RCC 7860 (cell line): Measurements from ENCODE around the gene KLF7.

Source experiments
- DNase-seq: peaks from one replicate; pipeline ENCODE4 v3.0.0-alpha.2; 2015; ENCODE audit warnings: low spot score
- FAIRE-seq: peaks from 2 replicates; lab custom pipeline; 2012; peaks lifted over from hg19 to GRCh38; lab: Jason Lieb, UNC

The KLF7 gene

DNA sequence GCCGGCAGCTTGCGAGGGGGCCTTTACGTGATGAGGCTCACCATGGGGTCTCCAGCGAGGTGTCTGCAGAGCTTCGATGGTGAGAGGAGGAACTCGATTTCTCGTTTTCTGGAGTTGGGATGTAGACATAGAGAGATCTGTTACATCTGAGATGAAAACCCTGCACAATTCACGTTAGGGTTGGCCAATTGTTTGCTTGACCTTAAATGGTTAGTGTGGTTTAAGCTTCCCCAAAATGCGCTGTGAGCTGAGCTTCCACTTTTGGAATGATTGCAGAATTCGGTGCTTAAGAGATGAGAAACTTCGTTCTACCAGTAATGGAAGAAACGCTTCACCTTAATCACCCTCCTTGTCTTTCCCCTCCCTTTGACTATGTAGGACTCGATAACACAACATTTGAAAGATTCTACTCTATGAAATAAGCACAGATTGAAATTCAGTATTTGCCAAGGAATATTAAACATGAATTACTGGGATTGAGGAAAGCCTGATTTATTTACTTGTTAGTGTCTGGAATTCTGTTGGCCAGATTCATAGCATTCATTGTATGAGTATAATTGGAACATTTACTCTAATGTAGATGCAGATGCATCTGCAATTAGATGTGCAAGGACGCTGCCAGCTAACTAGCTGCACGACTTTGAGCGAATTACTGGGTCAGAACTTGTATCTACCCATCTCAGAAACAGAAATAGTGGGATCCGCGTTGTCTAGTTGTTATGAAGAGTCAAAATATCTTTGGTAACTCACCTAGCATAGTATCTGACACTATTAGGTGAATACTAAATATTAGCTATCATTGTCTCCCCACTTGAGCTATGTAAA lies 1.6 kb upstream of the KLF7 start:
- DNase-seq (no peak), FAIRE-seq (no peak)

DNA sequence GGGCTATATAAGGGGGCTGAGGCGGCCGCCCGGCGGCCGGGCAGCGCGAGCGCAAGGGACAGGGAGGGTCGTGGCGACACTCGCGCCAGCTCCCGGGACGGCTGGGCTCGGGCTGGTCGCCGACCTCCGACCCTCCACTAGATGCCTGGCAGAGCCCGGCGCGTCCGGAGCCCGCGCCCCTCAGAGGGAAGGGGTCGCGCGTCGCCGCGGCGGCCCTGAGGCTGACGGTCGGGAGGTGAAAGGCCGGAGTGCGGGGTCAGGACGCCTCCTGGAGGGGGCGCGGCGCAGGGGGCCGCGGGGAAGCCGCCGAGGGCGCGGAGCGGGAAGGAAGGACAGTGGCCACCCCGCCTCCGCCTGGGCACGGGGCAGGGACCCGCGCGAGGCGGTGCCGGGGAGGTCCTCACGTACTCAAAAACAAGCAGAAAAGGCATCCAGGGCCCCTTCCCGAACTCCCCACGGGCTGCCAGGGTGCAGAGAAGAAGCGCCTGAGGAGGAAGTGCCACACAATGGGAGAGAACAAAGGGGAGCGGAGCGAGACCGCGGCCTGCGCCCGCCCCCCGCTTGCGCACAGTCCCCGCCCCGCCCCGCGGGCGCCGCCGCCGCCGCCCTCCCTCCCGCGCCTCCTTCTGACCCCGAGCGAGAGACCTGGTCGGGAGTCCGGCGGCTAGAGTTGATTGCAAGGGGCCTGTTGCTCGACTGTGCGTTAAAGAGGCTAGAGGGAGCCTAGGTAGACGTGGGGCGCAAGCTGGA lies 776 bp upstream of the KLF7 start:
- FAIRE-seq: no peak
- peak; percentile 74 for DNase-seq

GRCh38 chr2:207166039-207166348 lies 246 bp upstream of the KLF7 start:
- DNase-seq: peak; percentile 99
- FAIRE-seq: peak; percentile 81

- peak; percentile 70 for DNase-seq
- FAIRE-seq: no peak
Measured at GRCh38 chr2:207164006-207164831, 1.5 kb downstream of the KLF7 start.

- FAIRE-seq (no peak), DNase-seq (no peak)
Measured at GRCh38 chr2:207163756-207164005, 2.1 kb downstream of the KLF7 start.

GRCh38 chr2:207163053-207163755 lies 2.5 kb downstream of the KLF7 start:
- FAIRE-seq (peak; percentile 94), DNase-seq (peak; percentile 93)

DNA sequence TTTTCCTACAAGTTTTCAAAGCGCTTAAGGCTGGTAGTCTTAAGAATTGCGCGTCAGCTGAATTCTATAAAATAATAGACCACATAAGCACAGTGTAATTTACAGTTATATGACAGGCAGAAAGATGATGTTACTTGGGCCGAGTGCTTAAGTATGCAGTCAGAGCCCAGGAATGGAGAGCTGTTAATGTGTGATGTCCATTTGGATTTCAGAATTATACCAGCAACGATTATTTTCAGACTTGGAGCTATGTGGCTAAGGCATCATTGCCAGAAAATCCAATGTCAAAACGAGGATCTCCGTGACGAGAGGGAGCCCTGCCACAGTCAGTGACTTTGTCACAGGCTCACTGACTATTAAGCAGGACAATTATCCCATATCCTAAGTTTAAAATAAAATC lies 3.4 kb downstream of the KLF7 start:
- DNase-seq (peak; percentile 75), FAIRE-seq (peak; percentile 42)

DNA sequence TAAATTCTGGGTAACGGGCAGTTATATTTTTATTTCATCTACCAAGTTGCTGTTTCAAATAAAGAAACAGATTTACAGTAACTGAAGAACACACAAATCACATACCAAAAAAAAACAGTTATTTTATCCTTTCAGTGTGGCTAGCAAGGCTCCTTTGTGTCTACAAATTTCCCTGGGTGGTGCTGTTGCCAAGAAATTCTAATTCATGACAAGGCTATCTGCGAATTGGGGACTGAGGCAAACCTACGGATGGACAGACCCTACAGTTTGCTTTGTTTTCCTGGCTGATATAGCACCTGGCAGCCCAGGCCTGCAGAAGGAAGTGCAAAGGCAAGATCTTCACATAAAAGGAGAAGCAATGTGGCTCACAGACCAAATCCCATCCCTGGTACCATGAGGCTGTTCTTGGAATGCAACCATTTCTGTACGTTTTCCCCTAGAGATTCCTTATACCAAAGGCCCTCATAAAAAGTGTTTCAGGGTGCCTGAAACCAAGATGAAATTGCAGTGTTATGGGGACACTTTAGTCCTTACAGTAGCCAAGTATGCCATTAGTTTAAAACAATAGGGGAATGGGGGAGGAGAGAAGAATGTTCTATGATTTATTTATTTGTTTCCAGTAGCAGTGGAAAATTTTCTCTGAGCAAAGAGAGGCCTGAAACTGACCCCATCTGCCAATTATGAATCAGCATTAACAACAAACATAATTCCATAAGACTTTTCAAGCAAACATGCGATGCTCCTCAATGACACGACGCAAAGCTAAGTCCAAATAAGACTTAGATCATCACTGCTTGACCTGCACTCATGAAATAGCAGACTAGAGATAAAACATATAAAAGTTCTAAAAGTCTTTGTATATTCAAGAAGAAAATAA lies 4.3 kb downstream of the KLF7 start:
- no peak for DNase-seq
- no peak for FAIRE-seq

DNA sequence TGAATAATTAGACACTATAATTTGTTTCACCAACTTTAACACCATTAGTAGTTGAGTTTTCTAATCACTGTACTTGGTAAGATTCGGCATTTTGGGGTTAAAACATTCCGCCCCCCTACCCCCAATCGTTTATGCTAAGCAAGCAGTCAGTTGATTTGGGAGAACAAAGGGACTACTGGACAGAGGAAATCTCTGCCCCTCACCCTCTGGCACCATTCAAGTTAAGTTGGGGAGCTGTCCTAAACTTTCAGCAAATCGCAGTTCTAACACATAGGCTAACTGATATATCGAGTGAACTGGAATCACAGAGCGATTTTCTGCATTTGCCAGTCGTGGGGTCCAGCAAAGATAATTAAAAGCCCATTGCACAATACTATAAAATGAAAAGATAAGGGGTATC lies 5.6 kb downstream of the KLF7 start:
- DNase-seq: no peak
- no peak for FAIRE-seq

DNA sequence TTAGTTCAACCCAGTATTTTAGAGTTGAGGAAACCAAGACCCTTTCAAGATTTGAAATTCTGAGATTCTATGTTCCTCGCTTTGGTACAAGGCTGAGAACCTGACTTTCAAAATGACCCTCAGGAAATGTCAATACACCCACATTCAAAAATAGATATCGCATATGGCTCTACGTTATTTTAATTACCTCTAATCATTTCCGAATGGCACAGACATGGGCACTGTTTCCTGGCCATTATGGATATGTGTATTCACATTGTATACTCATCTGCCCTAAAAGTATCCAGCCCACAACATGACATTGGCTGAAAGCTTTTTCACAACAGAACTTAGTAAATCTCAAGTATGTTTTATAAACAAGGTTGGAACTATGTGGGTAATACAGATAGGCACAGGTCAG lies 6.7 kb downstream of the KLF7 start:
- DNase-seq (no peak), FAIRE-seq (no peak)

DNA sequence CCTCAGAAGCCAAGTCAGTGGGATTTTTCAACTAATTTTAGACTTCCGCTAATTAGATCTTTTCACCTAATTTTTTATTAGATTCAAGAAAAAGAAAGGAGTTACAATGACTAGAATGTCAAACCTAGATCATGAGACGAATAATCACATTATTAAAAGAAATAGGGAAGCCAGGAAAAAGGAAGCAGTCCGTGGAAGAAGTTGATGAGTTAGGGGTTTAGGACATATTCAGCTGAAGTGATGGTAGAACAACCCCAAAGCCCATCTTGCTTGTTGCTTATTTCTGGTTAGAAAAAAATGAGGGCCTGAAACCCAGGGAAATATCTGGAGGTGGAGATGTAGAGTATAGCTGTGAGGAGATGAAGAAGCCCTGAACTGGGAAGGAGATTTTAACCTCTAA lies 8.0 kb downstream of the KLF7 start:
- no peak for FAIRE-seq
- no peak for DNase-seq

DNA sequence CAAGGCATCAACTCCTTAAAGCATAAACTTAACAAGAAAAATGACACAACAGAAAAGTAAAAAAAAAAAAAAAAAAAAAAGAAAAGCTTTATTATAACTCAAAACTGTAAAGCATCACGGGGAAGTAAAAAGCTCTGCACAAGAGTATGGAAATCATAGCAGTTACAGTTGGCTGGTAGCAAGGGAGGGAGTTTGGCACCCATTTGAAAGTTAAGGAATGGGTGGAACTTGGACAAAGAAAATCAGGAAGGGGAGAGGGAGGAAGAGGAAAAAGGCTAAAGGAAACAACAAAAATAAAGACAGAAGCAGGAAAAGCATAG lies 8.6 kb downstream of the KLF7 start:
- FAIRE-seq (no peak), DNase-seq (no peak)

GRCh38 chr2:207156451-207157161 lies 9.1 kb downstream of the KLF7 start:
- DNase-seq (no peak), FAIRE-seq (no peak)

DNA sequence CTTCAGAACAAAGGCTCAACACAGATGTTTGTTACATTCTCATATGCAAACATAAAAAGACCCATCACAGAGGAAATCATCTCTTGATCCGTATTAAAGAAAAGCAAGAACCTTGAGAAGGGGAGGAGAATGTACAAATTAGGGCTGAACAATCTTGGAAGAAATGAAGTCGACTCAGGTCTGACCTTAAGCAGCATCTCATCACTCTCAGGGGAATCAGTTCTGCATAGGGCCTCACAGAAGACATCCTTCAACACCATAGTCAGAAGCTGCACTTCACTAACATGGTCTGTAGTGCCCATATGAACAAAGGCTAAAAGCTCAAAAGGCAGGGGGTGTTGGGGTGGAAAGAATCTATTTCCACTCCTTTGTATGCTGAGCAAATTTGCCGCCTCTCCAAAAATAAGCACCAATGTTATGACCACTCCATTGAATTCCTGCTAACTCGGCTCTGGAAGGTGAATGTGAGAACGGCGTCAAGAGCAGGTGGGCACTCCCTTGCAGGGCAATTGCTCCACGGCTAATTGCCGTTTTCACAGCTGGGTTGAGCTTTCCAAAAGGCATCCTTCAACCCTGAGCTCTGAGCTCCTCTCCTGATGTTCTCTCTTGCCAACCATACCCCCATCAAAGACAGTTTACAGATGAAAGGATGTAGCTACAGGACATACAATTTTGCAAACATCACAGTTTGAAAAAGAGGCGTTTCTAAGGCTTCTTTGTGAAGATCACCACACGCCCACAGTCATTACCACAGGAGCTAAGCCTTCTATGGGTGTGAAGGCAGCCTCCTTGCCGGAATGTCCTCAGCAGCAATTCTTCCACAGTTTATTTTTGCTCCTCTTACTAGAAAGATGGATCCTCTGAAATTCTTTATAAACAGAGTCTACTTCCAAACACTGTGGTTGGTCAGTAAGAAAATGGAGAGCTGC lies 10.0 kb downstream of the KLF7 start:
- DNase-seq: no peak
- no peak for FAIRE-seq

GRCh38 chr2:207154556-207155510 lies 10.9 kb downstream of the KLF7 start:
- DNase-seq (no peak), FAIRE-seq (no peak)

- DNase-seq (no peak), FAIRE-seq (no peak)
Measured at GRCh38 chr2:207153266-207153975, 12.3 kb downstream of the KLF7 start.

DNA sequence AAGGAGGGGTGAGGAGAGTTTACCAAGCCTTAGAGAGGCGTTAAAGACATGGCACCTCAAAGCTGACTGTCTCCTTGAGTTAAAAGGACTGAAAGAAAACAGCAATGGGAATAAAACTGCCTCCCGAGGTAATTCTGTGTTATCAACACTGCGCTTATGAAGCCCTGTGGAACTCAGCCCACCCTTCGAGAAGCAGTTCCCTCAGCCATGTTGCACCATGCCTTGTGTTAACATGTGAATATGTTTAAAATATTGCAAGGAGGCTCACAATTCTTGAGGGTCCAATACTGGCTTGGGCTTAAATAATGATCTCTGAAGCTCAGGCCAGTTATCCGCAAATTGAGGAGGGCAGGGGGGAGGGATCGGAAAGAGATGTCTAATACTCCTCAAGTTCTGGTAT lies 14.7 kb downstream of the KLF7 start:
- no peak for DNase-seq

More for the DNA sequence above, 14.7 kb downstream of the KLF7 start:
- no peak for FAIRE-seq
